SIG-M5 (cell line): Measurements from ENCODE around the gene KIF5A.

Experiments used
- DNase-seq: peaks from one replicate; lab custom pipeline; 2025; lab: John Stamatoyannopoulos, UW

KIF5A gene

GRCh38 chr12:57620245-57620935 lies 70.5 kb downstream of the KIF5A start:
- DNase-seq: no peak

GRCh38 chr12:57620936-57621496 lies 71.2 kb downstream of the KIF5A start:
- DNase-seq: no peak

DNA sequence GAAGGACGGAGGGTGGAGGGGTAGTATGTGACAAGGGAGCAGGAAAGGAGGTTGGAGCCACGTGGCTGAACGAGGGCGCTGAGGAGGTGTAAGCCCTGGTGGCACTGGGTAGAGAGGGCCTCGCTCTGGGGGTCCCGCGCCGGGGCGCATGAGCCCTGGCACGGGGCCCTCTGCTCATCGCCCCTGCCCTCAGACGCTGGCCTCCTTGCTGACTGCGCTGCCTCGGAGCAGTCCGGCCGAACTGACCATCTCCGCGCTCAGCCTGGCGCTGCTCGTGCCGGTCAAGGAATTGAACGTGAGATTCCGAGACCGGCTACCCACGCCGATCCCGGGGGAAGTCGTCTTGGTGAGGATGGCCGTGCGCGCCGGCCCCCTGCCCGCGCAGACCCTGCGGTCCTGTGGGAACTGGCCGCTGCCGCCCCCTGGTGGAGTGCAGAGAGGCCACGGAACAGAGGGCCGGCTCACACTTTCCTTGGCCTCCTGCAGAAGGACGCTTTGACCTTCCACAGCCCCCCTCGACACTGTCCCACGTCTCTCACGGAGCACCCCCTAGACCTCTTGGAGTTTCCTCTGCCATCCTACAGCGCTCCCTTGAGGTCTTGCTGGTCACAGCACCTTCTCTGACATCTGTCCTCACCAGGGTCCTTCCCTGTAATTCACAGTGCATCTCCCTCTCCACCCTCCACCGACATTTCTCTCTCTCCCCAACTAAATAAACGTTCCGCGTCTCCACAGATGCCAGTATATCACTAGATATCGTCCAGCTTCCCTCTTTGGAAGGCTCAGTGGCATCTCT lies 71.9 kb downstream of the KIF5A start:
- DNase-seq: no peak

DNA sequence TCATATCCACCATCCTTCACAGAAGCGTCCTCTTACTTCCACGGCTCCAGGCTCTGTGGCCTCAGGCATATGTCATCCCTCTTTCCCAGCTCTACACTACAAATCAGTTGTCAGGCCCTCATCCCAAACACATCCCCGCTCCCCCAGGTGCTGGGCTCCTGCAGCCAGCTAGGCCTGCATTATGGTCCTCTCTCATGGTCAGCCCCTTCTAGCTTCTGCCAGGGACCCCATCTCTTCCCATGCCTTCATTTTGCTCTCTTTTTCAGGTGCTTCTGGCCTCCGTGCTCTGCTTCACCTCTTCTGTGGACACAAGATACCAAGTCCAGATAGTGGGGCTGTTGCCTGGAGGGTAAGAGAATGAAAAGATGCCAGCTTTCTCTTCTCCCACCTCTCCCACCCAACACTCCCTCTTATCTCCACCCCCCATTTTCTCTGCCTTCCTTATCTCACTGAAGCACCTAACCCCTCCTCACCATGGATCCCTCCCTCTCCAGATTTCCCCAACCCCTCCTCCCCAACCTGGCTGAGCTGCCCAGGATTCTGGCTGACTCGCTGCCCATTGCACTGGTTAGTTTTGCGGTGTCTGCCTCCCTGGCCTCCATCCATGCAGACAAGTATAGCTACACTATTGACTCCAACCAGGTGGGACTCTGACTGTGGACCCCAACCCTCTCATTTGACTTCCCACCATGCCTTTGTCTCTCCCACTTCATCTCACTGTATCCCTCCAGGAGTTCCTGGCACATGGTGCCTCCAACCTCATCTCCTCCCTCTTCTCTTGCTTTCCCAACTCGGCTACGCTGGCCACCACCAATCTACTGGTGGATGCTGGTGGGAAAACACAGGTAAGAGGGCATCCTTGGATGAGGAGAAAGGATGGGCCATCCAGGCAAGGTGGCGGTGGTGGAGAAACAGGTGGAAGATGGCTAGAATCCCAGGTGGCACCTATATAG lies 72.7 kb downstream of the KIF5A start:
- DNase-seq: no peak

DNA sequence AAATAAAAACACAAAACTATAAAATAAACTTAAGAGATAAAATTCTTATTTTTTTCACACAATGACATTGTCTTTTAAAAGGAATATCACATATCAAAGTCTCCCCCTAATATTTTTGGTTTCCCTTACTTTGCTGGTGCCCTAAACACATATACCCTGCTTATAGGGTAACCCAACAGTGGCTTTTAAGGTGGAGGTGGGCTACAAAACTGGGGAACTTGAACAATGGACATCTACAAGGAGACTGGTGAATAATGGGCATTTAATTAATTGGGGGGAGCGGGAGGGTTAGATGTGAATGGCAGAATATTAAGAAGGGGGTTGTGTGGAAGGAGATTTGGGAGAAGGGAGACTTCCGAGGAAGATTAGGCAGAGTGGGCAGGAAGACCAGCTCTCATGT lies 73.5 kb downstream of the KIF5A start:
- no peak for DNase-seq

GRCh38 chr12:57623811-57624390 lies 74.1 kb downstream of the KIF5A start:
- no peak for DNase-seq

- DNase-seq: no peak
Measured at GRCh38 chr12:57624441-57625220, 74.8 kb downstream of the KIF5A start.

- DNase-seq: no peak
Measured at GRCh38 chr12:57625261-57626032, 75.6 kb downstream of the KIF5A start.

GRCh38 chr12:57626111-57626920 lies 76.5 kb downstream of the KIF5A start:
- no peak for DNase-seq

DNA sequence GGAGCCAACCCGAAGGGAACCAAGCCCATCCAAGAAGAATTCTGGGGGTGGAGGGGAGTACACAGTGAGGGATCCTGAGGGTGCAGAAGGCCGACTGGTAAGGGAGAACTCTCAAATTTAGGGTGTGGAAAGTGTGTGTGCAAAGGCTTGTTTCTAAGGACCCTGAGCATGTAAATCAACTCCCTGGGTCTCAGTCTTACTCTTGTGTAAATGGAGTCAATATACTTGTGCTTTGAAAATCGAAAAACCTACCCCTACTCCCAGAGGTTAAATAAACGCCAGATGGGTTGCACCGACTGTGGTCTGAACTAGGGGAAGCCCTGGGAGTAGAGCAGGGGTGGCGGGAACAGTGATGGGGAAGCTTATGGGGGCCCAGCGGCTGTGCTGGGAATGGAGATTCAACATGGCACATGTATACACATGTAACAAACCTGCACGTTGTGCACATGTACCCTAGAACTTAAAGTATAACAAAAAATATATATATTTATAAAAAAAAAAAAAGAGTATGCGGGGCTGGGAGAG lies 77.1 kb downstream of the KIF5A start:
- no peak for DNase-seq

- DNase-seq: no peak
Measured at GRCh38 chr12:57627501-57628279, 77.8 kb downstream of the KIF5A start.

DNA sequence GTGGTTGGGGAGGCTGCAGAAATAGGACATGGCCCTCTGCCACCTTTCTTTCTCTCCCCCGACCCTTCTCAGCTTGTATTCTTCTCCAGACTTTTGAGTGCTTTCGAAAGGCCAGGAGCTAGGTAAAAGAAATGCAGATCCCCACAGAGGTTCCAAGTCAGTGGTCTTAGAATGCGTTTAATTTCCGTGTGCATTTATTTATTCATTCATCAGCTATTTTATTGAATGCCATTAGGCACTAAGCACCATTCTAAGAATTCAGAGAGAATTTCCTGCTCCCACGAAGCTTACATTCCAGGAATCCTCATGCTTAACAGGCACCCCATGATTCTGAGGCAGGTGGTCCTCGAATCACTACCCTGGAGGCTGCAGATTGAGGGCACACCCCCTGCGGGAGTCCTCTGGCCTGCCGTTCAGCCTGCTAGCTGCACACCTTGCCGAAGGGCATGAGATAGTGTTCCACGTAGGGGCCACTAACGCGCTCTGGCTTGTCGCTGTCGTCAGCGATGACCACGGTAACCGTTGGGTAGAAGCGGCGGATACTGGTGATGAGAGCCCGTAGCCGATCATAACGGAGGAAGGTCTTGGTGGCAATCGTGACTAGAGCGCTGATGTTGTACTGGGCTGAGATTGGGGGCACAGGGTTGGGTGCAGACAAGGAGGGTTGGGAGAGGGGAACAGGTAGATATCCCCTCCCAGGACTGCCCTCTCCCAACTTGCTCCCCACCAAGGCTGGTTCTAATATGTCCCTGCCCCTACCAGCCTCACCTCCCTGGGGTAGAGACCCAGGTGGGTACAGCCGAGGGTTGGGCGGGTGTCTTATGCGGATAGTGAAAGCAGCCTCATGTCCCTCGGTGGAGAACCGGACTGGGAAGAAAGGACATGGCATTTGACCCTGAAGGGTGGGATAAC lies 78.7 kb downstream of the KIF5A start:
- no peak for DNase-seq

DNA sequence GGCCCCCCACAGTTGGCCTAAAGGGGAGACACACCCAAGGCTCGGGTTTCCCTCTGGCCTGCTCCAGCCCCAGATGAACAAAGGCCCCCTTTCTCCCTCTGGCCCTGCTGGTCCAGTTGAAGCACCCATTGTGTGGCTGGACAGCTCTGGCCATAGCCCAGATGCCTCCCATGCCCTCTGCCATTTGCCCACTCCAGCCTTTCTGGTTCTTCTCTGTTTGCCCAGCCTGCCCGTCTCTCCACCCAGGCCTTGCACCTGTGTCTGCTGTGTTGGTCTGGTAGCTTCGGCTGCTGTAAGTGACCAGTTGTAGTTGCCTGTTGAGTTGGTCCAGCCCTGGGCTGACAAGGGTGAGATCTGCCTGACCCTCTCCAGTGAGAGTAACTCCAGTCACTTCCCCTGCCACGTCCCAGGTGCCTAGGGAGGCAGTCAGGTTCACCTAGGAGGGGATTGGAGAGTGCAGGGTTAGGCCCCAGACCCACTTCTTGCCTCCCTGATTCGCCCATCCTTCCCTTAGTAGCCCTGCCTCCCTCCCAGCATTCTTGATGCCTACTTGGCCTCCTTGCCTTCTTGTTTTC lies 80.1 kb downstream of the KIF5A start:
- no peak for DNase-seq

GRCh38 chr12:57630891-57631433 lies 81.1 kb downstream of the KIF5A start:
- no peak for DNase-seq

DNA sequence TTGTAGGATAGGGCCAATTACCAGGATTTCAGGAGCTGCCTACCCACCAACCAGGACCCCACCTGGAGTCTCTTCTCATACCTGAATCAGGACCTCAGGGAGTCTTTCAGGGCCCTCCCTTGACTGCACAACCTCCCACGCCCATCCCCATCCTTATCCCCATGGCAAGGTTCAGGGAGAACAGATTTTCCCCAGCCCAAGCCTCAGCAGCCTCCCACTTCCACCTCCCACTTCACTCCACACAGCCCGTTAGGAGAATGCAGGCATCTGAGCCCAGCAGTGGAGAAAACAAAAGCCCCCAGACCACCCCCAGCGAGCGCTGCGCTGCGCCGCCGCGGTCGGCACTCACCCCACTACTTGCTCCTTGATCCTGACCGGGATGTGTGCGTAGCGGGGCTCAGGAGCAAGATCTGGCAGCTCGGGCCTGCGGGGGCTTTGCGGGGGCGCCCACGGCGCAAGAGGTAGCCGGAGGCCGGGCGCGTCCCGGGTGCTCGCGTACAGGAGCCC lies 81.8 kb downstream of the KIF5A start:
- DNase-seq: no peak
